BLaER1 (cell line): ENCODE data around the gene NPHS1.
"Not testable (repeated sequence)": the region's sequence is repeated elsewhere in the genome, so short reads cannot be mapped to it uniquely, and the experiment has no call there.

Experiments
- H3K27ac ChIP-seq: shearing (Covaris generic); formaldehyde crosslinking; 2 replicates; pipeline ENCODE4 v1.8.1; 2022
- H3K27me3 ChIP-seq: shearing (Covaris generic); formaldehyde crosslinking; 2 replicates; pipeline ENCODE4 v1.8.1; 2022
- H3K36me3 ChIP-seq: shearing (Covaris generic); formaldehyde crosslinking; 2 replicates; pipeline ENCODE4 v1.8.1; 2022
- H3K4me1 ChIP-seq: shearing (Covaris generic); formaldehyde crosslinking; 2 replicates; pipeline ENCODE4 v1.8.1; 2022
- H3K4me2 ChIP-seq: shearing (Covaris generic); formaldehyde crosslinking; 2 replicates; pipeline ENCODE4 v1.8.1; 2022
- H3K4me3 ChIP-seq: shearing (Covaris generic); formaldehyde crosslinking; 2 replicates; pipeline ENCODE4 v1.8.1; 2022
- H3K9ac ChIP-seq: shearing (Covaris generic); formaldehyde crosslinking; 2 replicates; pipeline ENCODE4 v1.8.1; 2022
- H3K9me3 ChIP-seq: shearing (Covaris generic); formaldehyde crosslinking; 2 replicates; pipeline ENCODE4 v1.8.1; 2022
- H4K20me1 ChIP-seq: shearing (Covaris generic); formaldehyde crosslinking; 2 replicates; pipeline ENCODE4 v1.8.1; 2022
- Cebpa-rat ChIP-seq: shearing (Covaris generic); IDR thresholded peaks from 2 replicates; pipeline ENCODE4 v1.8.1; 2022

The NPHS1 gene

DNA sequence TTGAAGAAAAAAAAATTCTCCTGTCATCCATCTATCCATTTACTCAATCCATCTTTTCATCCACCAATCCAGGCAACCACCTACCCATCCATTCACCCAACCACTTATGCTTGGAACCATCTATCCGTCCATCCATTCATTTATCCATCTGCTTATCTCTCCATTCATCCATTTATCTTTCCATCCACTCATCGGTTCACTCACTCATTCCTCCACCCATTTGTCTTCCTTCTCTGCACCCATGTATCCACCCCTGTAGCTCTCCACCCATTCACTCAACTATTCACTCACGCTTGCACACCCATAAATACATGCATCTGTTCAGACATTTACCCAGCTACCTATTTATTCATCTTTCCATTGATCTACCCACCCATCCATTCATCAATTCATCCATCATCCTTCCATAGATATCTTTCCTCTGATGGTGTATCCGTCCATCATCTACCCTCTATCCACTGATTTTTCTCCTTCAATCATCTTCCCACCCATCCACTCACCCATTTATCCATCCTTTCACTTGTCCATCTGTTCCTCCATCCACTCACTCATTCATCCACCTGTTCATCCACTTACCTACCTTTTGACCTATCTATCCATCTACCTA, 9.5 kb downstream of the NPHS1 start:
- Histone ChIP-seq H3K36me3 (no peaks in the 10 kb centered on the region), H3K27me3 (peaks cover 63% of the 10 kb centered on the region), H3K9me3 (peaks cover 29% of the 10 kb centered on the region), H3K9ac (no peak overlapping the region), H3K4me3 (no peak overlapping the region), H3K27ac (no peak overlapping the region), H4K20me1 (no peaks in the 10 kb centered on the region; the same call in 1 of the 2 replicates), H3K4me1 (no peaks in the 10 kb centered on the region), H3K4me2 (no peak overlapping the region)
- no peak for TF ChIP-seq Cebpa-rat

DNA sequence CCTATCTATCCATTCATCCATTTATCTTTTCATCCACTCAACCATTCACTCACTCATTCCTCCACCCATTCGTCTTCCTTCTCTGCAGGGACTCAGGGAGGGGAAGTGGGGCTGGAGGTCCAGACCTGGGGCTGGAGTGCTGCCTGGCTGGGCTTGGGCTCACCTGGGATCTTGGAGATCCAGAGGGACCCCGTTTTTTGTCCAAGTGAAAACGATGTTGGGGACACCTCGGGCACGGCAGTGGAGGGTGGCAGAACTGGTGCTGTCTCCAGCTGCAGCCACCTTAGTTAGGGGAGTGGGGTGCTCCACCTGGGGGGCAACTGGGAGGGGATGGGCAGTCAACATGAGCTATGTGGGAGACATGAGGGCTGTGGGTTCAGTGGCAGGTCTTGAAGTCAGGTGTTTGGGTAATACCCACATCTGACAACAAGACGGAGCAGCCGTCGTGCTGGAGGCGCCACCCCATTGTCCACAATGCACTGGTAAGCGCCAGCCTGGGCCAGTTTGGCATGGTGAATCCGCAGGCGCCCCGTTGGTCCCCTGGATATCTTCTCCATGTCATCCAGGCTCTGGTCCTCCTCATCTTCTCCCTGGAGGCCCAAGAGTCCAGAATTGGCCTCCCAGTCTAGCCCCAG, 10.2 kb downstream of the NPHS1 start:
- H4K20me1 ChIP-seq: no peaks in the 10 kb centered on the region; the same call in 1 of the 2 replicates
- H3K27me3 ChIP-seq: peaks cover 56% of the 10 kb centered on the region
- no peak overlapping the region for H3K4me2 ChIP-seq
- H3K9me3 ChIP-seq: peaks cover 29% of the 10 kb centered on the region
- no peak overlapping the region for H3K4me3 ChIP-seq
- H3K4me1 ChIP-seq: no peaks in the 10 kb centered on the region
- H3K9ac ChIP-seq: no peak overlapping the region
- H3K27ac ChIP-seq: no peak overlapping the region
- no peak for TF ChIP-seq Cebpa-rat
- H3K36me3 ChIP-seq: no peaks in the 10 kb centered on the region

DNA sequence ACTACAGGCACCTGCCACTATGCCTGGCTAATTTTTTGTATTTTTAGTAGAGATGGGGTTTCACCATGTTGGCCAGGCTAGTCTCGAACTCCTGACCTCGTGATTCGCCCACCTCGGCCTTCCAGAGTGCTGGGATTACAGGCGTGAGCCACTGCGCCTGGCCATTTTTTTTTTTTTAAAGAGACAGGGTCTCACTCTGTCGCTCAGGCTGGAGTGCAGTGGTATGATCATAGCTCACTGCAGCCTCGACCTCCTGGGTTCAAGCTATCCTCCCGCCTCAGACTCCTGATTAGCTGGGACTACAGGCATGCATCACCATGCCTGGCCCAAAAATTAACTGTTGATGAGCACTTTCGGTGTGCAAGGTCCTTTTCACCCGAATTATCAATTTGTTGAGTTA, 16.2 kb downstream of the NPHS1 start:
- not testable (repeated sequence) for H4K20me1 ChIP-seq, H3K4me3 ChIP-seq, H3K9ac ChIP-seq, H3K4me2 ChIP-seq, H3K36me3 ChIP-seq, H3K4me1 ChIP-seq, H3K27ac ChIP-seq
- Histone ChIP-seq H3K9me3 (peaks cover 12% of the 10 kb centered on the region), H3K27me3 (peaks cover 33% of the 10 kb centered on the region)

DNA sequence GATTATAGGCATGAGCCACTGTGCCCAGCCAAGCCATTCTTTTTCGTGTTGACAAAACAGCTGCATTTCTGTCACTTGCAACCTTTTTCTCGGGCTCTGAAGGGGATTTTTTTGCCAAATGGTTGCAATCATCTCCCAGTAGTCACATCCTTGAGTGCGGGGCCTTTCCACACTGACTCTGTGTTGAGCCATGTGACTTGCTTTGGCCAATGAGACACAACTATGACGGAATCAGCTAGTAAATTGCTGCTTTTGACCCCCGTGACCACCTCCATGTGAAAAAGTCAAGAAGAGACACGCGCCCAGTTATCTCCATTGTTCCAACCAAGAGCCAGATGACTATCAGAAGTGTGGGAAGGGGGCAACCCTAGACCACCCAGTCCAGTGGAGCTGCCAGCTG, 18.3 kb downstream of the NPHS1 start:
- no peak overlapping the region for H3K4me2 ChIP-seq
- peaks cover 6% of the 10 kb centered on the region for H3K9me3 ChIP-seq
- TF ChIP-seq Cebpa-rat: no peak
- no peaks in the 10 kb centered on the region for H3K36me3 ChIP-seq
- peaks cover 6% of the 10 kb centered on the region; the same call in 1 of the 2 replicates for H4K20me1 ChIP-seq
- H3K27me3 ChIP-seq: peaks cover 52% of the 10 kb centered on the region
- no peak overlapping the region for H3K27ac ChIP-seq
- no peaks in the 10 kb centered on the region for H3K4me1 ChIP-seq
- no peak overlapping the region for H3K9ac ChIP-seq
- no peak overlapping the region for H3K4me3 ChIP-seq

DNA sequence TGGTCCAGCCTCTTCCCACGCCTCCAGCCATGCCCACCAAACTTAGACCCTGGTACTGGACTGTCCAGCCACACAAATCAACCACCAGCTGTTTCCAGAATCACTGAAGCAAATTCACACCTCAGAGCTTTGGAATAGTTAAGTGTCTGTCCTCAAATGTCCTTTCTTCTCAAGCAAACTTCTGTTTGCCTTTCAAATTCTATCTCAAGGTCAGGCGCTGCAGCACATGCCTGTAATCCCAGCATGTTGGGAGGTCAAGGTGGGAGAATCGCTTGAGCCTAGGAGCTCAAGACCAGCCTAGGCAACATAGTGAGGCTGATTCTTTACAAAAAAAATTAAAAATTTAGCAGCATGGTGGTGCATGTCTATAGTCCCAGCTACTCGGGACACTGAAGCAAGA, 20.2 kb downstream of the NPHS1 start:
- no peak overlapping the region for H3K9ac ChIP-seq
- no peaks in the 10 kb centered on the region for H3K36me3 ChIP-seq
- H3K9me3 ChIP-seq: no peaks in the 10 kb centered on the region
- H3K4me3 ChIP-seq: no peak overlapping the region
- no peak overlapping the region for H3K27ac ChIP-seq
- TF ChIP-seq Cebpa-rat: no peak
- H3K4me2 ChIP-seq: no peak overlapping the region
- H3K4me1 ChIP-seq: no peaks in the 10 kb centered on the region
- H4K20me1 ChIP-seq: peaks cover 6% of the 10 kb centered on the region; the same call in 1 of the 2 replicates
- peaks cover 67% of the 10 kb centered on the region for H3K27me3 ChIP-seq

DNA sequence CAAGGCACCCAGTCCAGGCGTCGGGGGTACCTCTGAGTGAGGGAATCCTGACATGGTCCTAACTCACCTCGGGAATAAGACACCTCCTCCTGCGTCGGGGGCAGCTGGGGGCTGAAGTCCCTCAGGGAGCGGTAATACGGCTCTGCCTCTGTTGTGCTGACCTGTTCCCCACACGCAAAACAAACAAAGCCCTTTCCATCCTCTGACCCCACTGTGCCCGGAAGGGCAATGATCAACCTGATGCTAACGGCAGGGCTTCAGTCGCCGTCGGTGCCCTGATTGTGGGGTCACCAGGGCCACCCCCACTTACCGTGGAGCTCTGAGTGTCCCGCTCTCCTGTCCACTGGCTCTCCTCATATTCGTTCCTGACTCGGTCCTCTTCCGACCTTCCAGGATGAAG, 21.3 kb downstream of the NPHS1 start:
- Histone ChIP-seq H3K36me3 (no peaks in the 10 kb centered on the region), H3K27me3 (peaks cover 71% of the 10 kb centered on the region), H3K4me2 (no peak overlapping the region), H3K4me3 (no peak overlapping the region), H3K4me1 (no peaks in the 10 kb centered on the region), H3K9ac (no peak overlapping the region), H3K27ac (no peak overlapping the region), H4K20me1 (peaks cover 6% of the 10 kb centered on the region; the same call in 1 of the 2 replicates), H3K9me3 (no peaks in the 10 kb centered on the region)
- no peak for TF ChIP-seq Cebpa-rat

DNA sequence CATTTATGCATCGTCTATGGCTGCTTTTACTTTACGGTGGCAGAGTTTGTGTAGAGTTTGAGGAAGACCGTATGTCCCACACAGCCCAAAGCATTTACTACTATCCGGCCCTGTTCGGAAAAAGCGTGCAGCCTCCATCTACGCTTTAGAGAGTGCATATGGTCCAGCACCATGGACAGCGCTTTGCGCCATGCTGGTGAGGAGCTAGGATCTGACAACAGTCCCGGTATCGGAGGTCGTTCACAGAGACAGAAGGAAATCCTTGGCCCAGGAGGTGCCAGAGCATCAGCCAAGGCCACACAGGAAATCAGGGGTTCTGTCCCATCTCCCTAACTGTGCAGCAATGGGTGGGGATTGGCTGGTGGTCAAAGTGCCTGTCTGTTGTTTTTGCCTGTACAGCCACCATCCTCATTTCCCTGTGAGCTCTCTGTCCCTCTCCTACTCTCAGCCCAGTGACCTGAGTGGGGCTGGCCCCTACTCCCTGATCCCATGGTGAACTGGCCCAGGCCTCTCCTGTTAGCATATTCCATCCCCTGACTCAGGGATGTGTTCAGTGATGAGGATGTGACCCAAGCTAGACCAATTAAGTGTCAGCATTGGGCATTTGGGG, 23.5 kb downstream of the NPHS1 start:
- H3K9me3 ChIP-seq: no peaks in the 10 kb centered on the region
- no peaks in the 10 kb centered on the region for H3K36me3 ChIP-seq
- no peak overlapping the region for H3K27ac ChIP-seq
- TF ChIP-seq Cebpa-rat: no peak
- H3K27me3 ChIP-seq: peaks cover 67% of the 10 kb centered on the region
- peaks cover 6% of the 10 kb centered on the region; the same call in 1 of the 2 replicates for H4K20me1 ChIP-seq
- H3K4me2 ChIP-seq: no peak overlapping the region
- H3K4me1 ChIP-seq: no peaks in the 10 kb centered on the region
- no peak overlapping the region for H3K9ac ChIP-seq
- H3K4me3 ChIP-seq: no peak overlapping the region

DNA sequence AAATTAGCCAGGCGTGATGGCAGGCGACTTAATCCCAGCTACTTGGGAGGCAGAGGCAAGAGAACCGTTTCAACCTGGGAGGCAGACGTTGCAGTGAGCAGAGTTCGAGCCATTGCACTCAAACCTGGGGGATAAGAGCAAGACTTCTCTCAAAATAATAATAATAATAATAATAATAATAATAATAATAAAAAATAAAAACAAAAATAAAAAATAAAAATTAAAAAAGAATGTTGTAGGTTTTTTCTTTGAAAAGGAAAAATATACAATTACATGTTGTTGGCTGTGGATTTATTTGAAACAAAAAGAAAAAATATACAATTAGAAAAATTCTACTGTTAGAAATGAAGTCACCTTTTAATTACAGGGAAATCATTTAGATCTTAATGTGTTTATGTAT, 28.2 kb downstream of the NPHS1 start:
- Histone ChIP-seq H3K27me3 (peaks cover 26% of the 10 kb centered on the region; the same call in 1 of the 2 replicates), H3K4me3 (no peak overlapping the region), H3K4me1 (peaks cover 18% of the 10 kb centered on the region), H3K36me3 (no peaks in the 10 kb centered on the region), H3K9me3 (no peaks in the 10 kb centered on the region), H4K20me1 (no peaks in the 10 kb centered on the region), H3K27ac (no peak overlapping the region), H3K9ac (no peak overlapping the region), H3K4me2 (no peak overlapping the region)
- no peak for TF ChIP-seq Cebpa-rat

DNA sequence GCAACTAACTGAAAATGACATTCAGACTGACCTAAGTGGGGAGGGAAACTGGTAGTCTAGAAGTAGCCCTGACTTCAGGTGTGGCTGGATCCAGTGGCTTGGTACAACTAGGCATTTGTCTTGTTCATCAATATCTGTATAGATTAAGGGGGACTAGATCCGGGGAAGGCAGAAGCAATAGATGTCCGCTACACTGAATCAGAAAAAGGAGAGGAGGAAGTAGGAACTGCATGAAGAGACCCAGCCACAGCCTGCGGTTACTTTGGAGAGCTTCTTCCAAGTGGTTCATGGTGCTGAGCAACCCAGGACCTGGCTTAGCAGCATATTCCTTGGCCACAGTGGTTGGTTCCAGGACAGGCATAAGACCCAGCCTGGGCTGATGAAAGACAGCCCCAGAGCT, 29.7 kb downstream of the NPHS1 start:
- H3K27me3 ChIP-seq: peaks cover 15% of the 10 kb centered on the region; the same call in 1 of the 2 replicates
- H4K20me1 ChIP-seq: no peaks in the 10 kb centered on the region
- peak overlapping the region; percentile 56 for H3K4me2 ChIP-seq
- H3K9ac ChIP-seq: no peak overlapping the region
- TF ChIP-seq Cebpa-rat: no peak
- H3K27ac ChIP-seq: no peak overlapping the region
- peaks cover 21% of the 10 kb centered on the region for H3K4me1 ChIP-seq
- no peak overlapping the region for H3K4me3 ChIP-seq
- H3K36me3 ChIP-seq: no peaks in the 10 kb centered on the region
- H3K9me3 ChIP-seq: no peaks in the 10 kb centered on the region

DNA sequence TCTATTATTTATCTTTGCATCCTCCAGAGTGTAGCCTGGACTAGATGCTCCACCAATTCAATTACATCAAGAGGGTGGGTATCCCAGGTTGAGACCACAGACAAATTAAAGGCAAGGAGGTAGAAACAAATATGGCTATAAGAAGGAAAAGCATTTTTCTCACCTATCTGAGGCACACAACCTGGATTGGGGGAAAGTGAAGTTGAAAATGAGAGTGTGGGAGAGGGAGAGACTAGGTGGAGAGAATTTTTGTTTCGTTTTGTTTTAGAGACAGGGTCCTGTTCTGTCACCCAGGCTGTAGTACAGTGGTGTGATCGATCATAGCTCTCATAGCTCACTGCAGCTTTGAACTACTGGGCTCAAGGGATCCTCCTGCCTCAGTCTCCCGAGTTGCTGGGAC, 33.9 kb downstream of the NPHS1 start:
- H3K36me3 ChIP-seq: no peaks in the 10 kb centered on the region
- H4K20me1 ChIP-seq: no peaks in the 10 kb centered on the region
- H3K4me1 ChIP-seq: peaks cover 21% of the 10 kb centered on the region
- TF ChIP-seq Cebpa-rat: no peak
- H3K27ac ChIP-seq: no peak overlapping the region
- no peaks in the 10 kb centered on the region for H3K27me3 ChIP-seq
- no peak overlapping the region for H3K4me2 ChIP-seq
- no peak overlapping the region for H3K4me3 ChIP-seq
- no peak overlapping the region for H3K9ac ChIP-seq
- H3K9me3 ChIP-seq: no peaks in the 10 kb centered on the region
